Stimulated activated effector memory CD8-positive, alpha-beta T cell treated with anti-CD3 and anti-CD28 coated beads, Interleukin-12 subunit alpha, Interleukin-12 subunit beta, amount 100 ng/mL, for 72 hours (primary cell): ENCODE measurements around the gene ZDHHC18.
"Not testable (repeated sequence)": the region's sequence is repeated elsewhere in the genome, so short reads cannot be mapped to it uniquely, and the experiment has no call there.

Experiments used
- ATAC-seq: fragments of 150-1000 bp; cut with Tn5 transposase; 2 replicates; pipeline ENCODE4 v1.10.0; 2021
- DNase-seq, 2 donors: peaks; one replicate each; pipeline ENCODE4 v3.0.0; 2021 to 2022; ENCODE audit warnings: low spot score in 2 of 2
- H3K27ac Mint-ChIP-seq: one replicate; pipeline ENCODE4 v1.8.0; 2022; ENCODE audit warnings: mild to moderate bottlenecking, mixed read lengths
- H3K36me3 Mint-ChIP-seq: one replicate; pipeline ENCODE4 v1.8.0; 2022; ENCODE audit warnings: mild to moderate bottlenecking, mixed read lengths
- H3K4me1 Mint-ChIP-seq: one replicate; pipeline ENCODE4 v1.8.0; 2022; ENCODE audit warnings: mixed read lengths
- H3K4me3 Mint-ChIP-seq: one replicate; pipeline ENCODE4 v1.8.0; 2022; ENCODE audit warnings: mild to moderate bottlenecking, mixed read lengths
- H3K9me3 Mint-ChIP-seq: one replicate; pipeline ENCODE4 v1.8.0; 2022; ENCODE audit warnings: mixed read lengths

Gene ZDHHC18

DNA sequence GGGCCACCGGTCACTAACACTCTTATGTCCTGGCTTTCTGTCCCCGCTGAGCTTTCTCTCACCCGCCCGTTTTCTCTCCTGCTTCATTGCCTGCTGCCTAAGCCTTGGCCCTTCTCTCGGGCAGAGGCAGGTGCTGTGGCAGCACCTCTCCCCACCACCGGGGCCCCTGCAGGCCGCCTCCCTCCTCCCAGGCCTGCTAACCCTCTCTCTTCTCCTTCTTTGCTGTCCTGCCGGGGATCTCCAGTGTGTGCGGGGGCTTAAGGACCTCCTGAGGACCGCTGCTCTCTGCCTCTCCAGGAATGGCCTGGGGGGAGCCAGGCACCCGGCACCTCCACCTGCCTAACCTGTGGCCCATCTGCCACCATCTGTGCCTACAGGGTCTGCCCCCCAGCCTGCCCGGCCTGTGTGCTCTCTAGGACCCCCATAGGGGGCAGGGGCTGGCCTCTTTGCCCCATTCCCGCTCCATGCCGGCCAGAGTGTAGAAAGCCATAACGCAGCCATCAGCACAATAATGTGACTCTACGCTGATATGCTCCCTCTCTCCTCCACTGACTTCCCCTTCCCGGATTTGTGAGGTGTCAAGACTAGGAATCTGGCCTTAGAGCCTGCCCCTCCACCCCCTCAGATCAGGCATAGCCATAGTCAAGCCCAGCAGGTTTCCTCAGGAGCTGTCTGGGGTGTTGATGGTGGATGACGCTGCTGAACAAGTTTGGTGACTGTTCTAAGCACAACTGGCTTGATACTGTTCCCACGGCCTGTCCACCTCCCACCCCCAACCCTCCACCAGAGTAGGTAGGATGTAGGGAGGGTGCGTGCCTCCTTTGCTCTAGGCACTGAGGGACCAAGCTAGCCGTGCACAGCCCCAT is 30.3 kb downstream of the ZDHHC18 start:
- peaks cover 26% of the 10 kb centered on the region for H3K4me1 Mint-ChIP-seq
- ATAC-seq = no peak
- no peaks in the 10 kb centered on the region for H3K9me3 Mint-ChIP-seq
- no peak overlapping the region for H3K4me3 Mint-ChIP-seq
- no peak for DNase-seq
- H3K36me3 Mint-ChIP-seq = peaks cover 73% of the 10 kb centered on the region
- H3K27ac Mint-ChIP-seq = peak overlapping the region; percentile 82

GRCh38 chr1:26857473-26858060 is 31.1 kb downstream of the ZDHHC18 start:
- Mint-ChIP-seq H3K9me3 (no peaks in the 10 kb centered on the region), H3K4me1 (peaks cover 28% of the 10 kb centered on the region), H3K4me3 (no peak overlapping the region), H3K27ac (peak overlapping the region; percentile 82), H3K36me3 (peaks cover 66% of the 10 kb centered on the region)
- no peak for DNase-seq
- ATAC-seq = no peak

- Mint-ChIP-seq H3K4me3 (no peak overlapping the region), H3K9me3 (no peaks in the 10 kb centered on the region), H3K36me3 (peaks cover 60% of the 10 kb centered on the region), H3K4me1 (peaks cover 29% of the 10 kb centered on the region), H3K27ac (peak overlapping the region; percentile 45)
- ATAC-seq (no peak), DNase-seq (no peak)
Measured at GRCh38 chr1:26858160-26858559, 31.7 kb downstream of the ZDHHC18 start.

DNA sequence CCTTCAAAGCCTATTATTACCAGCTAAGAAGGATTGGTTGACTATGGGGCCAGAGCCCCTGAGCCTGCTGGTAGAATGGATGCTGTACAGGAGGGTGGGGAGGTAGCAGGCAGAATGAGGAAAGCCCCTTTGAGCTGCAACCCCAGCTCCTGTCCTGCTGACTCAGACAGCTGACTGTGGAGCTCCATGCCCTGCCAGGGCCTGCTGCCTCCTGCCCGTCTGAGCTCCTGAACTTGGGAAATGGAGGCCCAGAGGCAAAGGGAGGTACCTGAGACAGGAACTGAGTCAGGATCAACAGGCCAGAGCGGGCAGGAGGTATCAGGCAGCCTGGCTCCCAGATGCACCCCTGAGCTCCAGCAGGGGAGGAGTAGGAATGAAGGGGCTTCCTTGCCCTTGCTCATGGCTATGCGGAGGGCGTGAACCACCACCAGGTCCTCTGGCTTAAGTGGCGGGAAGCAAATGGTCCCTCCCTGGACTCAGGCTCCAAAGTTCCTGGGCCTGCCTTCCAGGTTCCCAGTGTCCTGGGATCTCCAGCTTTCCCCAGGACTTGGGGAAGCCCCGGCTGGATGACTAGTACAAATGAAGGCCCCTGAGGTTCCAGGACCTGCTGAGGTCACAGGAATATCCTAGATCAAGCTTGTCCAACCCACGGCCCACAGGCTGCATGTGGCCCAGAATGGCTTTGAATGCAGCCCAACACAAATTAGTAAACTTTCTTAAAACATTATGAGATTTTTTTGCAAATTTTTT is 32.6 kb downstream of the ZDHHC18 start:
- ATAC-seq (peak; percentile 20), DNase-seq (no peak)
- Mint-ChIP-seq H3K9me3 (no peaks in the 10 kb centered on the region), H3K4me1 (peaks cover 34% of the 10 kb centered on the region), H3K4me3 (no peak overlapping the region), H3K27ac (peak overlapping the region; percentile 45), H3K36me3 (peaks cover 51% of the 10 kb centered on the region)

- peaks cover 39% of the 10 kb centered on the region for H3K36me3 Mint-ChIP-seq
- peak overlapping the region; percentile 83 for H3K27ac Mint-ChIP-seq
- H3K4me3 Mint-ChIP-seq = no peak overlapping the region
- no peaks in the 10 kb centered on the region for H3K9me3 Mint-ChIP-seq
- DNase-seq (no peak), ATAC-seq (no peak)
- peaks cover 43% of the 10 kb centered on the region for H3K4me1 Mint-ChIP-seq
Measured at GRCh38 chr1:26861286-26861701, 34.8 kb downstream of the ZDHHC18 start.

GRCh38 chr1:26861889-26862378 is 35.4 kb downstream of the ZDHHC18 start:
- peak overlapping the region; percentile 83 for H3K27ac Mint-ChIP-seq

GRCh38 chr1:26862781-26863684 is 36.5 kb downstream of the ZDHHC18 start, which contains the start of gene SFN:
Gene SFN (plus strand): TSS chr1:26863149. CDS start chr1:26863213, 64 bp downstream.
- no peaks in the 10 kb centered on the region for H3K9me3 Mint-ChIP-seq
- ATAC-seq (no peak), DNase-seq (peak in 1 of 2 donors; percentile 75)
- peaks cover 37% of the 10 kb centered on the region for H3K4me1 Mint-ChIP-seq
- H3K4me3 Mint-ChIP-seq = peak within 1 kb of the TSS; percentile 90
- H3K27ac Mint-ChIP-seq = peak within 1 kb of the TSS; percentile 90
- peaks cover 24% of the 10 kb centered on the region for H3K36me3 Mint-ChIP-seq

More at GRCh38 chr1:26861889-26862378, 35.4 kb downstream of the ZDHHC18 start:
- Mint-ChIP-seq H3K4me3 (no peak overlapping the region), H3K9me3 (no peaks in the 10 kb centered on the region), H3K36me3 (peaks cover 32% of the 10 kb centered on the region), H3K4me1 (peaks cover 38% of the 10 kb centered on the region)
- ATAC-seq (no peak), DNase-seq (no peak)

- Mint-ChIP-seq H3K36me3 (peaks cover 20% of the 10 kb centered on the region), H3K27ac (peak overlapping the region; percentile 90), H3K4me3 (peak overlapping the region; percentile 90), H3K9me3 (no peaks in the 10 kb centered on the region), H3K4me1 (peaks cover 37% of the 10 kb centered on the region)
- DNase-seq (no peak), ATAC-seq (no peak)
Measured at GRCh38 chr1:26863685-26864077, 37.2 kb downstream of the ZDHHC18 start.

DNA sequence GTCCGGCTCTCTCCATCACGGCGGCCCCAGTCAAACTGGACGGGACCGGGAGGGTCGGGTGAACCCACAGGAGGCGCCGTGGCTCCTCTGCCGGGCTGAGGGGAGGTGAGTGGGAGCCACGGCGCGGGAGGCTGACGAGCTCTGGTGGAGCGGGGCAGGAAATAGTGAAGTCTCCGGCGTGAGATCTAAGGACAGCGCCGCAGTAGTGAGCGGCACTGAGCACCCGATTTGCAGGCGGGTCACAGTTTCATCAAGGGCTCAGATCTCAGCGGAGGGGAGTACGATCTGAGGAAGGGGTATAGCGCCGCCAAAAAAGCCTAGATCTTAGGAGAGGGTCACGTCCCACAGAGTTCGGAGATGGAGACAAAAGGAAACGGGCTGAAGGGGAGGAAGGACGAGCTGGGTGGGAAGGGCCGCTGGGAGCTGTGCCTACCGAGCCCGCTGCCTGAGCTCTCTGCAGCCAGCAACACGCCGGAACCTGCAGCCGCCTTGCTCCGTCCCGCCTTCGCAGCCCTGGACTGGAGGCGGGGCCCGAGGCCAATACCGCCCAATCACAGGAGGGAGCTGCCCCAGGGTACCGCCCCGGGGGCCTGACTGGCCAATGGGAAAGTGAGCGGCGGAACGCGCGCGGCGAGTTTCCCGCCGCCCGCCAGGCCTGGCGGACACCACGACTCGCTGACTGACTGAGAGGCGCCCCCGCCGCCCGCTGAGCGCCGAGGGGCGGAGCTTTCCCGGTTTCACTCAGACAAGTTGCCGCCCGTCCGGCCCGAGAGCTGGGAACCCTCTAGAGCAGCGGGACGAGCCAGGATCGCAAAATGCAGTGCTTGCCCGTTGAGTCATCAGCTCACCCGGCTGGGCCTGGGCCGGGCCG is 38.4 kb downstream of the ZDHHC18 start:
- peak; percentile 95 to 96 for DNase-seq
- Mint-ChIP-seq H3K4me1 (peaks cover 37% of the 10 kb centered on the region), H3K27ac (peak overlapping the region; percentile 90), H3K9me3 (no peaks in the 10 kb centered on the region), H3K4me3 (peak overlapping the region; percentile 90), H3K36me3 (peaks cover 11% of the 10 kb centered on the region)
- ATAC-seq = peak; percentile 96

- not testable (repeated sequence) for H3K4me3 Mint-ChIP-seq, H3K4me1 Mint-ChIP-seq, DNase-seq
Measured at GRCh38 chr1:26873097-26873496, 46.6 kb downstream of the ZDHHC18 start.

GRCh38 chr1:26874896-26875295 is 48.4 kb downstream of the ZDHHC18 start:
- no peaks in the 10 kb centered on the region for H3K4me1 Mint-ChIP-seq
- H3K27ac Mint-ChIP-seq = peak overlapping the region; percentile 48
- ATAC-seq (no peak), DNase-seq (no peak)
- H3K36me3 Mint-ChIP-seq = peaks cover 34% of the 10 kb centered on the region
- H3K9me3 Mint-ChIP-seq = no peaks in the 10 kb centered on the region
- H3K4me3 Mint-ChIP-seq = no peak overlapping the region

More at GRCh38 chr1:26873097-26873496, 46.6 kb downstream of the ZDHHC18 start:
- H3K27ac Mint-ChIP-seq, ATAC-seq, H3K9me3 Mint-ChIP-seq: not testable (repeated sequence)
- H3K36me3 Mint-ChIP-seq = peaks cover 17% of the 10 kb centered on the region

GRCh38 chr1:26877326-26877725 is 50.8 kb downstream of the ZDHHC18 start:
- no peak overlapping the region for H3K27ac Mint-ChIP-seq
- H3K4me1 Mint-ChIP-seq = no peaks in the 10 kb centered on the region
- peaks cover 59% of the 10 kb centered on the region for H3K36me3 Mint-ChIP-seq
- H3K9me3 Mint-ChIP-seq = no peaks in the 10 kb centered on the region
- DNase-seq (no peak), ATAC-seq (no peak)
- H3K4me3 Mint-ChIP-seq = no peak overlapping the region

GRCh38 chr1:26879793-26880192 is 53.3 kb downstream of the ZDHHC18 start:
- peaks cover 7% of the 10 kb centered on the region for H3K4me1 Mint-ChIP-seq
- DNase-seq = no peak
- no peak overlapping the region for H3K27ac Mint-ChIP-seq
- peaks cover 74% of the 10 kb centered on the region for H3K36me3 Mint-ChIP-seq
- H3K9me3 Mint-ChIP-seq = no peaks in the 10 kb centered on the region
- no peak overlapping the region for H3K4me3 Mint-ChIP-seq
- no peak for ATAC-seq
